C4-2B (cell line): ENCODE results near the gene DPP3.

ENCODE experiments used
- H3K27ac ChIP-seq: fragments of 450-650 bp; 2 replicates; pipeline ENCODE4 v1.5.1; 2017
- CTCF ChIP-seq: fragments of 450-650 bp; conservative IDR thresholded peaks from 2 replicates; pipeline ENCODE4 v1.5.1; 2017; ENCODE audit warnings: mild to moderate bottlenecking
- ZFX ChIP-seq: fragments of 450-650 bp; IDR thresholded peaks from 2 replicates; pipeline ENCODE4 v1.6.1; 2017

The DPP3 gene

GRCh38 chr11:66473167-66473566, 7.1 kb upstream of the DPP3 start:
- TF ChIP-seq CTCF = no peak
- no peak for TF ChIP-seq ZFX

GRCh38 chr11:66473608-66474515, 6.4 kb upstream of the DPP3 start:
- no peak for TF ChIP-seq CTCF
- TF ChIP-seq ZFX = no peak
- H3K27ac ChIP-seq = no peak overlapping the region

More at GRCh38 chr11:66473167-66473566, 7.1 kb upstream of the DPP3 start:
- H3K27ac ChIP-seq = no peak overlapping the region

GRCh38 chr11:66475349-66476172, 4.7 kb upstream of the DPP3 start:
- no peak overlapping the region for H3K27ac ChIP-seq
- no peak for TF ChIP-seq CTCF
- TF ChIP-seq ZFX = no peak

GRCh38 chr11:66476173-66476840, 3.9 kb upstream of the DPP3 start:
- TF ChIP-seq ZFX = no peak
- TF ChIP-seq CTCF = no peak
- no peak overlapping the region for H3K27ac ChIP-seq

- no peak overlapping the region for H3K27ac ChIP-seq
- no peak for TF ChIP-seq CTCF
- TF ChIP-seq ZFX = no peak
Measured at GRCh38 chr11:66476841-66477251, 3.4 kb upstream of the DPP3 start.

GRCh38 chr11:66477263-66478201, 2.7 kb upstream of the DPP3 start:
- TF ChIP-seq ZFX = no peak
- no peak for TF ChIP-seq CTCF
- no peak overlapping the region for H3K27ac ChIP-seq
